ENCODE measurements around the gene SEMA5B. TPM values are rescaled to one million over a fixed set of nuclear protein-coding genes. Genes with fewer than 3 reads are reported as not detected.
A peak's percentile ranks its signal among the peaks of the same experiment; 100 is the strongest.

Gene SEMA5B
- total RNA-seq, 1 donor from 2014 or later: 61.1 TPM

- DNase-seq: no peak
- Mint-ChIP-seq H3K9me3 (ENCODE audit: unreplicated experiment) (peaks cover 2% of the 10 kb centered on the region), H3K27me3 (ENCODE audit: unreplicated experiment) (no peaks in the 10 kb centered on the region), H3K27ac (ENCODE audit: unreplicated experiment) (no peak overlapping the region), H3K4me1 (ENCODE audit: low read depth, unreplicated experiment) (peaks cover 33% of the 10 kb centered on the region), H3K4me3 (ENCODE audit: unreplicated experiment) (no peak overlapping the region), H3K36me3 (ENCODE audit: unreplicated experiment) (peaks cover 6% of the 10 kb centered on the region)
- TF ChIP-seq CTCF (IDR thresholded peaks at IDR 0.05; ENCODE audit: partially characterized antibody, unreplicated experiment): no peak
Measured at GRCh38 chr3:122945230-122945629, 82.3 kb downstream of the SEMA5B start.

DNA sequence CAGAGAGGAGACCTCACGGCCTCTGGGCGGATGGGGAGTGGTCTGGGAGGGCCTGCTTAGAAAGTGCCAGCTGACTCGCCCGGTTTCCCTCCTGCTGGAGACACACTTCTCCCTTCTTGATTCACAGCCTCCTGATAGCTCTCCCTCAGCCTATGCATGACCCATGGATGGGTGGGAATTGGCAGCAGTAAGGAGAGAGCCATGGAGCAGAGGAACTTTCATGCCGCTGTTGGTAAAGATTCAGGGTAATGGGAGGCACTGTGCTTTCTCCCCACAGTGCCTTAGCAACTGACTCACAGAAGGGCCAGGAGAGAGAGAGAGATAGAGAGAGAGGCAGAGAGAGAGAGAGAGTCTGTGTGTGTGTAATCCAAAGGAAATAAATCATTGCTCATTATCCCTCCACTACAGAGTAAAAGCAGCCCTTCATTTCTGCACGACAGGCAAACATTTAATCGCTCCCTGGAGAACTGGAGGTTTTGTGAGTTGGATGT lies 82.8 kb downstream of the SEMA5B start:
- no peak for DNase-seq
- H3K36me3 Mint-ChIP-seq (ENCODE audit: unreplicated experiment): peaks cover under 1% of the 10 kb centered on the region
- no peaks in the 10 kb centered on the region for H3K27me3 Mint-ChIP-seq (ENCODE audit: unreplicated experiment)
- H3K27ac Mint-ChIP-seq (ENCODE audit: unreplicated experiment): no peak overlapping the region
- H3K4me1 Mint-ChIP-seq (ENCODE audit: low read depth, unreplicated experiment): peaks cover 33% of the 10 kb centered on the region
- no peak overlapping the region for H3K4me3 Mint-ChIP-seq (ENCODE audit: unreplicated experiment)
- no peak for TF ChIP-seq CTCF (IDR thresholded peaks at IDR 0.05; ENCODE audit: partially characterized antibody, unreplicated experiment)
- peaks cover 2% of the 10 kb centered on the region for H3K9me3 Mint-ChIP-seq (ENCODE audit: unreplicated experiment)

DNA sequence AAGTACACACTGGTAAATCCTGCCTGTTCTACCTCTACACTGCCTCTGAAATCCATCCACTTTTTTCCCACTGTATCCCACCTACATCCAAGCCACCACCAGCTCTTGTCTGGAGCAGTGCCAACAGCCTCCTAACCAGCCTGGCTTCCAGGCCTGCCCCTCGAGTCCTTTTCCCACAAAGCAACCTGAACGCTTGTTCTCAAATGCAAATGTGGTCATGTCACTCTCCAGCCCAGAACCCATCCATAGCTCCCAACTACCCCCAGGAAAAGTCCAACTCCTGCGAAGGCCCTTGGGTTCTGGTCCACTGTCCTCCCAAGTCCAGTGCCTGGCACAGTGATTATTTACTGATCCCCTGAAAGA lies 83.8 kb downstream of the SEMA5B start:
- Mint-ChIP-seq H3K4me1 (ENCODE audit: low read depth, unreplicated experiment) (peaks cover 37% of the 10 kb centered on the region), H3K27me3 (ENCODE audit: unreplicated experiment) (no peaks in the 10 kb centered on the region), H3K4me3 (ENCODE audit: unreplicated experiment) (no peak overlapping the region), H3K9me3 (ENCODE audit: unreplicated experiment) (peaks cover 2% of the 10 kb centered on the region), H3K27ac (ENCODE audit: unreplicated experiment) (peak overlapping the region; percentile 1), H3K36me3 (ENCODE audit: unreplicated experiment) (no peaks in the 10 kb centered on the region)
- no peak for TF ChIP-seq CTCF (IDR thresholded peaks at IDR 0.05; ENCODE audit: partially characterized antibody, unreplicated experiment)
- no peak for DNase-seq

GRCh38 chr3:122942937-122943827 lies 84.4 kb downstream of the SEMA5B start:
- TF ChIP-seq CTCF (IDR thresholded peaks at IDR 0.05; ENCODE audit: partially characterized antibody, unreplicated experiment): peak; percentile 85
- H3K27ac Mint-ChIP-seq (ENCODE audit: unreplicated experiment): no peak overlapping the region
- peak; percentile 78 for DNase-seq
- H3K9me3 Mint-ChIP-seq (ENCODE audit: unreplicated experiment): peaks cover 2% of the 10 kb centered on the region
- H3K4me1 Mint-ChIP-seq (ENCODE audit: low read depth, unreplicated experiment): peaks cover 36% of the 10 kb centered on the region
- H3K27me3 Mint-ChIP-seq (ENCODE audit: unreplicated experiment): peaks cover 2% of the 10 kb centered on the region
- H3K4me3 Mint-ChIP-seq (ENCODE audit: unreplicated experiment): no peak overlapping the region
- no peaks in the 10 kb centered on the region for H3K36me3 Mint-ChIP-seq (ENCODE audit: unreplicated experiment)

DNA sequence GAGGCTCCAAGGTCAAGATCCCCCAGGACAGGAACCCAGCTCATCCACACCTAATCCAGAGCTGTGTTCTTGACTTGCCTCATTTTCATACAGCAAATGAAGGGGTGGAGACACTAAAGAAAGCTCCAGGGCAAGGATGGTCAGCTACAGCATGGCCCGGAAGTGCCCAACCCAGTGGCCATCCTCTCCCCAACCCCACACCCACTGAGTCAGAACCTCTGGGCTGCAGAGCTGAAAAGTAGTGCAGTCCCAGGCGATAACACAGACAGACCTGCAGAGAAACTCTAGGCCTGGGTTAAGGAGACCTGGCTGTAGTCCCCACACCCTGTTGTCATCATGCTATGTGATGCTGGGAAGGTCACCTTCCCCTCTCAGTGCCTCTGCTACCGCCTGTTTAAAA lies 85.3 kb downstream of the SEMA5B start:
- DNase-seq: no peak
- Mint-ChIP-seq H3K36me3 (ENCODE audit: unreplicated experiment) (no peaks in the 10 kb centered on the region), H3K4me1 (ENCODE audit: low read depth, unreplicated experiment) (peaks cover 39% of the 10 kb centered on the region), H3K27me3 (ENCODE audit: unreplicated experiment) (peaks cover 2% of the 10 kb centered on the region), H3K4me3 (ENCODE audit: unreplicated experiment) (no peak overlapping the region), H3K9me3 (ENCODE audit: unreplicated experiment) (peaks cover 2% of the 10 kb centered on the region), H3K27ac (ENCODE audit: unreplicated experiment) (no peak overlapping the region)
- no peak for TF ChIP-seq CTCF (IDR thresholded peaks at IDR 0.05; ENCODE audit: partially characterized antibody, unreplicated experiment)

Data from glutamatergic neuron (in vitro differentiated cells).